H54 (cell line): ENCODE results near the gene NDUFV2.
"Not testable (repeated sequence)": the region's sequence is repeated elsewhere in the genome, so short reads cannot be mapped to it uniquely, and the experiment has no call there.

ENCODE experiments used
- DNase-seq: peaks from one replicate; pipeline ENCODE4 v3.0.0; 2011; ENCODE audit warnings: low spot score, mixed read lengths; ENCODE audit not compliant: insufficient read length
- FAIRE-seq: peaks from 3 replicates; lab custom pipeline; 2011; peaks lifted over from hg19 to GRCh38; lab: Jason Lieb, UNC
- POLR2A ChIP-seq: IDR thresholded peaks from 2 replicates; pipeline ENCODE4 v1.6.1; 2011; ENCODE audit warnings: low read depth, mild to moderate bottlenecking, low read length

The NDUFV2 gene

GRCh38 chr18:9079818-9080528 lies 22.5 kb upstream of the NDUFV2 start:
- no peak for FAIRE-seq
- no peak for TF ChIP-seq POLR2A
- no peak for DNase-seq

GRCh38 chr18:9081940-9082339 lies 20.6 kb upstream of the NDUFV2 start:
- DNase-seq (no peak), FAIRE-seq (no peak)
- no peak for TF ChIP-seq POLR2A

- no peak for DNase-seq
- no peak for FAIRE-seq
- no peak for TF ChIP-seq POLR2A
These were observed 19.6 kb upstream of the NDUFV2 start for GRCh38 chr18:9082711-9083510.

GRCh38 chr18:9086015-9086414 lies 16.5 kb upstream of the NDUFV2 start:
- FAIRE-seq (no peak), DNase-seq (no peak)
- no peak for TF ChIP-seq POLR2A

GRCh38 chr18:9086624-9087023 lies 15.9 kb upstream of the NDUFV2 start:
- no peak for FAIRE-seq
- no peak for DNase-seq
- TF ChIP-seq POLR2A: no peak

- DNase-seq: no peak
- no peak for TF ChIP-seq POLR2A
- FAIRE-seq: no peak
These were observed 15.4 kb upstream of the NDUFV2 start for GRCh38 chr18:9087144-9087543.

- DNase-seq: no peak
- no peak for TF ChIP-seq POLR2A
- no peak for FAIRE-seq
These were observed 14.2 kb upstream of the NDUFV2 start for GRCh38 chr18:9088252-9088651.

GRCh38 chr18:9088727-9089126 lies 13.8 kb upstream of the NDUFV2 start:
- DNase-seq, FAIRE-seq: not testable (repeated sequence)

GRCh38 chr18:9090578-9090977 lies 11.9 kb upstream of the NDUFV2 start:
- TF ChIP-seq POLR2A: no peak
- DNase-seq (no peak), FAIRE-seq (no peak)

GRCh38 chr18:9091066-9091476 lies 11.4 kb upstream of the NDUFV2 start:
- TF ChIP-seq POLR2A: no peak
- FAIRE-seq (no peak), DNase-seq (no peak)

- TF ChIP-seq POLR2A: no peak
- FAIRE-seq (no peak), DNase-seq (no peak)
These were observed 9.8 kb upstream of the NDUFV2 start for GRCh38 chr18:9092665-9093064.

- not testable (repeated sequence) for DNase-seq, FAIRE-seq
These were observed 9.4 kb upstream of the NDUFV2 start for GRCh38 chr18:9093109-9093508.

GRCh38 chr18:9094307-9095226 lies 7.9 kb upstream of the NDUFV2 start:
- DNase-seq (no peak), FAIRE-seq (no peak)
- TF ChIP-seq POLR2A: no peak
